Vagina (tissue), 2 donors: ENCODE data around the gene BRMS1L.

Experiments
- CTCF ChIP-seq, 3 experiments: fragments of 450-650 bp in 2 of 3; fragments of 200-600 bp in 1 of 3; sonication (generic) in 1 of 3; IDR thresholded peaks; one replicate each; pipeline ENCODE4 v1.5.1; 2017 to 2019; ENCODE audit warnings: antibody characterized with exemption in 3 of 3, mild to moderate bottlenecking in 2 of 3, moderate library complexity in 2 of 3
- POLR2A ChIP-seq, 2 donors: fragments of 450-650 bp; IDR thresholded peaks; one replicate each; pipeline ENCODE4 v1.6.1; 2017; ENCODE audit warnings: antibody characterized with exemption in 2 of 2, mild to moderate bottlenecking in 2 of 2, moderate library complexity in 2 of 2

GRCh38 chr14:35789651-35790050 lies 36.5 kb upstream of the BRMS1L start:
- no peak for TF ChIP-seq CTCF (IDR thresholded peaks at IDR 0.05)
- no peak for TF ChIP-seq POLR2A (IDR thresholded peaks at IDR 0.05)
